Uterus (tissue), 2 donors: ENCODE measurements around the gene NAALAD2.

Experiments
- POLR2A ChIP-seq, 2 donors: fragments of 450-650 bp; IDR thresholded peaks; one replicate each; pipeline ENCODE4 v1.6.1; 2016; ENCODE audit warnings: antibody characterized with exemption in 2 of 2, mild to moderate bottlenecking in 1 of 2, moderate library complexity in 1 of 2
- TF ChIP-seq, protein P1 (sequence below), 4 experiments: fragments of 200-600 bp in 2 of 4; fragments of 450-650 bp in 2 of 4; sonication (generic) in 2 of 4; IDR thresholded peaks; one replicate each; pipeline ENCODE4 v1.5.1; 2016 to 2019; ENCODE audit warnings: antibody characterized with exemption in 4 of 4, mild to moderate bottlenecking in 2 of 4, moderate library complexity in 1 of 4

DNA sequence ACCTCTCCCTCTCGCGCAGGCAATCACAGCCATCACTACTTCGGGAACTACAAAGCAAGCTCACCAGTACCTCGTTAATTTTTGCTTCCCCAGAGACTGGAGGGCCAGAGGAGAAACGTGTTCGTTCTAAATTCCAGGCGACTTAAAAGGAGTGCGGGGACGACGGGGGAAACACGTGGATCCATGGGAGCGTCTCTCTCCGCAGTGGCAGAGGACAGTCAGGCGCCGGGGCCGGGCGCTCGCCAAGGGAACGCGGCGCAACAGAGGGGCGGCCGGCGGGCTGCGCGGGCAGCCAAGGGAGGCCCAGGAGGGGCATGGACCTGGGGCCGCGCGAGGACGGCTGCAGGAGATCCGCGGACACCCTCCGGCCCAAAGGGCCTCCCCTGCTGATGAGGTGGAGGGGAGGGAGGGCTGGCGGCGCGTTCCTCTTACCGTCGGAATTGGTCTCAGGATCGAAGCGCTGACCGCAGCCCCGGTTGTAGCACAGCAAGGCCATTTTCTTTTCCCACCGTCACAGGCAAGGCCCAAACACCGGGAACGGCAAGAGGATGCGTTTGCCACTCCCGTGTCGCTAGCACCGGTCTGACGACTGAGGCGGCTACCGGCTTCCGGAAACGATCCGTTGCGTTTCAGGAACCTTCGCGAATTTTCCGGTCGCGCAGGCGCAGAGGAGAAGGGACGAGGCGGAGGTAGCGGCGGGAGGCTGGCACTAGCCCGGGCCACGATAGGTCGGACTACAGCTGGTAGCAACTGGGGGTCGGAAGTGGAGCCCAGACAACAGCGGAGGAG is 88.2 kb downstream of the NAALAD2 start, which contains the start of gene CHORDC1:
- peak; percentile 87 to 98 for TF ChIP-seq POLR2A (IDR thresholded peaks at IDR 0.05)
- TF ChIP-seq, protein P1, sequence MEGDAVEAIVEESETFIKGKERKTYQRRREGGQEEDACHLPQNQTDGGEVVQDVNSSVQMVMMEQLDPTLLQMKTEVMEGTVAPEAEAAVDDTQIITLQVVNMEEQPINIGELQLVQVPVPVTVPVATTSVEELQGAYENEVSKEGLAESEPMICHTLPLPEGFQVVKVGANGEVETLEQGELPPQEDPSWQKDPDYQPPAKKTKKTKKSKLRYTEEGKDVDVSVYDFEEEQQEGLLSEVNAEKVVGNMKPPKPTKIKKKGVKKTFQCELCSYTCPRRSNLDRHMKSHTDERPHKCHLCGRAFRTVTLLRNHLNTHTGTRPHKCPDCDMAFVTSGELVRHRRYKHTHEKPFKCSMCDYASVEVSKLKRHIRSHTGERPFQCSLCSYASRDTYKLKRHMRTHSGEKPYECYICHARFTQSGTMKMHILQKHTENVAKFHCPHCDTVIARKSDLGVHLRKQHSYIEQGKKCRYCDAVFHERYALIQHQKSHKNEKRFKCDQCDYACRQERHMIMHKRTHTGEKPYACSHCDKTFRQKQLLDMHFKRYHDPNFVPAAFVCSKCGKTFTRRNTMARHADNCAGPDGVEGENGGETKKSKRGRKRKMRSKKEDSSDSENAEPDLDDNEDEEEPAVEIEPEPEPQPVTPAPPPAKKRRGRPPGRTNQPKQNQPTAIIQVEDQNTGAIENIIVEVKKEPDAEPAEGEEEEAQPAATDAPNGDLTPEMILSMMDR (IDR thresholded peaks at IDR 0.05): no peak
